ENCODE measurements around the gene PBX1.

Gene PBX1

DNA sequence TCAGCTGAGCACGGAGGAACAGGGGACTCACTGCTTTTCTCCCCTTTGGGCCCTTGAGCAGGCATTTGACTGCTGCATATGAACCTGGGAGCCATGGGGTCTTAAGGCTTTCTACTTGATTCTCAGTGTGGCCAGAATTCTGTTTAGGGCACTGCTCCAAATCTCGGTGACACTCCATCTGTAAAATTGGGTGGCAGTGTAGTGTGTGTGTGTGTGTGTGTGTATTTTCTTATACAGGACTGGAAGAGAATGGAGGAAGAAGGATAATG, 162.2 kb downstream of the PBX1 start:
- no peak for DNase-seq

DNA sequence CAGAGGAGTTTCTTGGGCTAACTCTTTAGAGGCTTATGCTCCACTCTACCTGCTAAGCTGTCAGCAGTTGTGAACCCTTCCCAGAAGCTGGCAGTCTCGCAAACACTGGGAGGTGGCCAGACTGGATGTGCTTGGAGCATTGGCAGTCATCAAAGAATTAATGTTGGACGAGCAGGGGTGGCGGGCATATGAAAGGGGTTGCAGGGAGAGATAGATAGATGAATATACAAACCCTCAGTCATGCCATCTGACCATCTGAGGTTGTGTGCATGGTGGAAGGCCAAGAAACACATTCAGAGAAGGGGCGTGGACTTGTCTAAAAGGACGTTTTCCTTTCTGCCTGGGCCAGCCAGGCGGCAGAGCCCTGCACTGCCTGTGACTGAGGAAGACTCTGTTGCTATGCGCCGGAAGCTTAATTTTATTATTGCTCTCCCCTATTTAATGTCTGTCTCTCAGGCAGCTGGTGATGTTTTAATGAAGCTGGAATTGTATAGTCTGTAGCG, 164.4 kb downstream of the PBX1 start:
- Histone ChIP-seq H3K9me2 (replicated peaks; ENCODE audit: insufficient read depth, low read length) (no peaks in the 10 kb centered on the region), H3K9ac (ENCODE audit: low read length) (no peak overlapping the region), H3K4me1 (ENCODE audit: low read length) (peaks cover 40% of the 10 kb centered on the region), H3K27ac (ENCODE audit: low read length) (no peak overlapping the region), H3K4me3 (ENCODE audit: low read length) (no peak overlapping the region), H3K9me3 (replicated peaks; ENCODE audit: insufficient read depth, low read length) (no peaks in the 10 kb centered on the region), H3K27me3 (replicated peaks; ENCODE audit: insufficient read depth, low read length) (no peaks in the 10 kb centered on the region), H3K79me2 (ENCODE audit: low read length) (0 out of 2 replicates have a peak, but pooled peaks cover 4% of the 10 kb centered on the region), H3K36me3 (replicated peaks; ENCODE audit: insufficient read depth, low read length) (no peaks in the 10 kb centered on the region), H4K20me1 (ENCODE audit: insufficient read depth, low read length) (no peaks in the 10 kb centered on the region), H3K4me2 (ENCODE audit: low read depth, low read length) (no peak overlapping the region), H2AFZ (ENCODE audit: low read length) (no peak overlapping the region), H3F3A (ENCODE audit: insufficient read depth, low read length) (peaks cover 14% of the 10 kb centered on the region; the same call in 1 of the 2 replicates)
- TF ChIP-seq EZH2phosphoT487 (IDR thresholded peaks at IDR 0.05; ENCODE audit: low read length) (no peak), EZH2 (optimal IDR thresholded peaks at IDR 0.05; ENCODE audit: low read depth, low read length) (no peak)
- TF ChIP-seq, protein P1, sequence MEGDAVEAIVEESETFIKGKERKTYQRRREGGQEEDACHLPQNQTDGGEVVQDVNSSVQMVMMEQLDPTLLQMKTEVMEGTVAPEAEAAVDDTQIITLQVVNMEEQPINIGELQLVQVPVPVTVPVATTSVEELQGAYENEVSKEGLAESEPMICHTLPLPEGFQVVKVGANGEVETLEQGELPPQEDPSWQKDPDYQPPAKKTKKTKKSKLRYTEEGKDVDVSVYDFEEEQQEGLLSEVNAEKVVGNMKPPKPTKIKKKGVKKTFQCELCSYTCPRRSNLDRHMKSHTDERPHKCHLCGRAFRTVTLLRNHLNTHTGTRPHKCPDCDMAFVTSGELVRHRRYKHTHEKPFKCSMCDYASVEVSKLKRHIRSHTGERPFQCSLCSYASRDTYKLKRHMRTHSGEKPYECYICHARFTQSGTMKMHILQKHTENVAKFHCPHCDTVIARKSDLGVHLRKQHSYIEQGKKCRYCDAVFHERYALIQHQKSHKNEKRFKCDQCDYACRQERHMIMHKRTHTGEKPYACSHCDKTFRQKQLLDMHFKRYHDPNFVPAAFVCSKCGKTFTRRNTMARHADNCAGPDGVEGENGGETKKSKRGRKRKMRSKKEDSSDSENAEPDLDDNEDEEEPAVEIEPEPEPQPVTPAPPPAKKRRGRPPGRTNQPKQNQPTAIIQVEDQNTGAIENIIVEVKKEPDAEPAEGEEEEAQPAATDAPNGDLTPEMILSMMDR (IDR thresholded peaks at IDR 0.05; ENCODE audit: low read length) = no peak
- no peak for DNase-seq

More for the DNA sequence above, 162.2 kb downstream of the PBX1 start:
- peak overlapping the region; percentile 67 for H3K4me2 ChIP-seq (ENCODE audit: low read depth, low read length)
- H3K36me3 ChIP-seq (replicated peaks; ENCODE audit: insufficient read depth, low read length) = no peaks in the 10 kb centered on the region
- H3K27ac ChIP-seq (ENCODE audit: low read length) = peak overlapping the region; percentile 74
- H3K79me2 ChIP-seq (ENCODE audit: low read length) = 0 out of 2 replicates have a peak, but pooled peaks cover 4% of the 10 kb centered on the region
- H3K4me3 ChIP-seq (ENCODE audit: low read length) = peak overlapping the region; percentile 22; the same call in 1 of the 2 replicates
- H3K9ac ChIP-seq (ENCODE audit: low read length) = peak overlapping the region; percentile 33; the same call in 1 of the 2 replicates
- 0 out of 2 replicates have a peak overlapping the region, but pooled peaks have one; percentile 14 for H2AFZ ChIP-seq (ENCODE audit: low read length)
- peaks cover 60% of the 10 kb centered on the region for H3K4me1 ChIP-seq (ENCODE audit: low read length)
- TF ChIP-seq, protein P1 (IDR thresholded peaks at IDR 0.05; ENCODE audit: low read length) = no peak
- TF ChIP-seq EZH2phosphoT487 (IDR thresholded peaks at IDR 0.05; ENCODE audit: low read length) = no peak
- TF ChIP-seq EZH2 (optimal IDR thresholded peaks at IDR 0.05; ENCODE audit: low read depth, low read length) = no peak
- no peaks in the 10 kb centered on the region for H3K9me2 ChIP-seq (replicated peaks; ENCODE audit: insufficient read depth, low read length)
- H3K9me3 ChIP-seq (replicated peaks; ENCODE audit: insufficient read depth, low read length) = no peaks in the 10 kb centered on the region
- H3K27me3 ChIP-seq (replicated peaks; ENCODE audit: insufficient read depth, low read length) = no peaks in the 10 kb centered on the region
- H4K20me1 ChIP-seq (ENCODE audit: insufficient read depth, low read length) = no peaks in the 10 kb centered on the region
- peaks cover 32% of the 10 kb centered on the region for H3F3A ChIP-seq (ENCODE audit: insufficient read depth, low read length)

DNA sequence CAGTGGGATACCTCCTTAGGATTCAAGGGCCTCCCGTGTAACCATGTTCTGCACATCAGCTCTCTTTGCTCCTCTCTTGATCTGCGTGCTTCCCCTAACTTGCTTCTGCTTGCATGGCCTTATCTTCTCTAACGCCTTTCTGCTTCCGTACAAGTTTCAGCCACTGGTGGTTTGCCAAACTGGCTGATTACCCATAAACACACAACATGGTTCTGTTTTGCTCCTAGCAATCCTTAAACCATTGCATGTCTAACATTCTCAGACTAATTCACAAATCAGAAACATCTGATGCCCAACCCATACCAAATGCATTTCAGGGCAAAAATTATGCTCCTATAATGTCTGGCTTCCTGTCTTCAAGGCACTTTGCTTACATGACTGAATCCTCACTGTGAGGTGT, 166.4 kb downstream of the PBX1 start:
- no peaks in the 10 kb centered on the region for H3K9me3 ChIP-seq (replicated peaks; ENCODE audit: insufficient read depth, low read length)
- H3K9me2 ChIP-seq (replicated peaks; ENCODE audit: insufficient read depth, low read length) = no peaks in the 10 kb centered on the region
- H3F3A ChIP-seq (ENCODE audit: insufficient read depth, low read length) = peaks cover 13% of the 10 kb centered on the region; the same call in 1 of the 2 replicates
- H3K4me1 ChIP-seq (ENCODE audit: low read length) = peaks cover 19% of the 10 kb centered on the region
- H3K4me3 ChIP-seq (ENCODE audit: low read length) = no peak overlapping the region
- no peaks in the 10 kb centered on the region for H3K27me3 ChIP-seq (replicated peaks; ENCODE audit: insufficient read depth, low read length)
- no peaks in the 10 kb centered on the region for H3K79me2 ChIP-seq (ENCODE audit: low read length)
- H3K4me2 ChIP-seq (ENCODE audit: low read depth, low read length) = no peak overlapping the region
- TF ChIP-seq EZH2 (optimal IDR thresholded peaks at IDR 0.05; ENCODE audit: low read depth, low read length) = no peak
- TF ChIP-seq, protein P1 (IDR thresholded peaks at IDR 0.05; ENCODE audit: low read length) = no peak
- no peak for TF ChIP-seq EZH2phosphoT487 (IDR thresholded peaks at IDR 0.05; ENCODE audit: low read length)
- no peaks in the 10 kb centered on the region for H3K36me3 ChIP-seq (replicated peaks; ENCODE audit: insufficient read depth, low read length)
- H3K27ac ChIP-seq (ENCODE audit: low read length) = no peak overlapping the region
- H4K20me1 ChIP-seq (ENCODE audit: insufficient read depth, low read length) = no peaks in the 10 kb centered on the region
- no peak overlapping the region for H3K9ac ChIP-seq (ENCODE audit: low read length)
- H2AFZ ChIP-seq (ENCODE audit: low read length) = no peak overlapping the region
- no peak for DNase-seq
